ENCODE data around the gene JCAD.

GRCh38 chr10:29987471-29987870 is 71.9 kb downstream of the JCAD start:
- no peak for TF ChIP-seq CTCF (conservative IDR thresholded peaks at IDR 0.05)
- TF ChIP-seq EZH2 (IDR thresholded peaks at IDR 0.05; ENCODE audit: low read depth): no peak

Data from PC-9 (cell line).